HG03196 (cell line): Measurements from ENCODE around the gene CAPN8.

ENCODE experiments used
- ATAC-seq: cut with Tn5 transposase; IDR thresholded peaks from one replicate; pipeline ENCODE4 v1.9.1; 2021; ENCODE audit not compliant: unreplicated experiment

The CAPN8 gene

DNA sequence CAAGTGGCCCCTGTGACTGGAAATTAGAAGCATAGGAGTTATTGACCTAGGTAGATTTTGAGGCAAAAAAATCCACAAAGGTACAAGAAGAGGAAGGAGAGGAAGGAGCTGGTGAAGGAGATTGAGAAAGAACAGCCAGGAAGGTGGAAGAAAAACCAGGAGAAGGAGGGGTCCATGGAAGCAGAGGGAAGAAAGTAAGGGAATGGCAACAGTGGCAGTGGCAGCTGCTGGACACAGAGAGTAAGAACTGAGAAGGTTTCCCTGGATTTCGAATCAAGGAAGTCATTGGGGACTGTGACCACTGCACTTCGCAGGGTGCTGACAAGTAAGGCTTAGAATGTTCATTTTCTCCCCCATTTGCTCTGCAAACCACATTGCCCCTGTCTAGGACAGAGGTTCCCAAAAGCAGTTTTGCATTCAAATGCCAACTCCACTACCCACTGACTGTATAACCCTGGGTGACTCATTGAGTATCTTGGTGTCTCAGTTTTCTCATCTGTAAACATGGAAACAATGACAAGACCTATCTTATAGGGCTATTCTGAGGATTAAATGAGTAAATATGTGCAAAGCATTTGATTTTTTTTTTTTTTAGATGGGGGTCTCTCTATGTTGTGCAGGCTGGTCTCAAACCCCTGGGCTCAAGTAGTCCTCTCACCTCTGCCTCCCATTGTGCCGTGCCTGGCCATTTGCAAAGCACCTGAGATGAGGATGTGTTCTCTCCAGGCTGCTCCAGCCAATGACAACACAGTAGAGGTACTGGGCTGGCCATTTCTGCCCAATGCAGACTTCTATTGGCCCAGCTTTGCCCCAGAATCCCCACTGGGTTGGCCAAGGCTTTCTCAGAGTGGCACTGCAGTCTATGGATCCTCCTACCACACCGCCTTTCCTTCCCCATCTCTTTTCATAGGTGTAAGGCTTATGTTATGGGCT, 37.5 kb upstream of the CAPN8 start:
- ATAC-seq = no peak

DNA sequence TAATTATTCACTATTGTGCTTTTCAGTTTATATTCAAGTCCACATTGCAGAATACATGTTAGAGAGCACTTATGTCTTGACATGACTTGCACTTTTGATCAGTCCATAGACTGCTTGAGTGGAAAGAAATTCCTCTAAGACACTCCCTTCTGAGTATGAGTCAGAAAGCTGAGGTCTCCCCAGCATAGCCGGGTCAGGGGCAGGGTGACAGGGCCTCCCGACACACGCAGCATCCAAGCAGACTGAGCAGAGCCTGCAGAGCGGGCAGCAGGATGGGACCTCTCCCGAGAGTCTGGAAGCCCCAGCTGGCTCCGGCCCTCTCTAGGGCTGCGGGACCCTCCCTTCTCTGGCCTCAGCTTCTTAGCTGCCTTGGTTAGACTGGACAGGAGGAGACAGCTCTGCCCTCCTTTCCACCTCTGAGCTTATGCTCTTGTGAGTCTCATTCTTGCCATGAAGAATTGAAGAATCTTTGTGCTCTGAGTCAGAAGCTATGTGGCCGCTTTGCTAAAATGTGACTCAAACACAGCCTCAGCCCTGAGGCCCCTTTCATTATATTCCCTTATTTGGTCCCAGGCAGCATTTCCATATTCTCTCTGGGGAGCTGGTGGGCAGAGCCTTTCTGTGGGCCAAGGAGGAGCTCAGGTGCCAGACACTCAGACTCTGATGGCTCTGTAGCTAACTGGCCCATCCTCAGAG, 35.6 kb upstream of the CAPN8 start:
- no peak for ATAC-seq

DNA sequence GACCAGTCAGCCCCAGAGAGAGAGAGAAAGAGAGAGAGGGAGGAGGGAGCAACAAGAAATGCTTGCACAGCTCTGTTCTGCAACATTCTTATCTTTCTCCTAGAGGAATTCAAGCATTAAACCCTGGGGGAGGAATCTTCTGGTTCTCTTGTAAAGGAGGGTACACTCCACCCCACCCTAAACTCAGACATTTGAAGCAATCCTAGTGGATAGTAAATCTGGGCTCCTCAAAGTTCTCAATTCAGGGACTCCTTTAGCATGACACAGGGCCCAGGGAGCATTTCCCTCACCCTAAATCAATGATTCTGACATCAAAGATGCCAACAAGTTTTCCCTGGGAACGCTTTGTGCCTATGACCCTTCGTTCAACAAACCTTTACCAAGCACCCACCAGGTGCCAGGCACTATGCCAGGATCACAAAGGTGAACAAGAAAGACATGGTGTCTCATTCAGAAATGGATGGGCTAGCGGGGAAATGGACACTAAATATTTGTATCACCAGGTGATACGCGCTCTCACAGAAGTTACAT, 35.0 kb upstream of the CAPN8 start:
- ATAC-seq = no peak

- ATAC-seq = no peak
These were observed 30.4 kb upstream of the CAPN8 start for GRCh38 chr1:223695941-223696340.

DNA sequence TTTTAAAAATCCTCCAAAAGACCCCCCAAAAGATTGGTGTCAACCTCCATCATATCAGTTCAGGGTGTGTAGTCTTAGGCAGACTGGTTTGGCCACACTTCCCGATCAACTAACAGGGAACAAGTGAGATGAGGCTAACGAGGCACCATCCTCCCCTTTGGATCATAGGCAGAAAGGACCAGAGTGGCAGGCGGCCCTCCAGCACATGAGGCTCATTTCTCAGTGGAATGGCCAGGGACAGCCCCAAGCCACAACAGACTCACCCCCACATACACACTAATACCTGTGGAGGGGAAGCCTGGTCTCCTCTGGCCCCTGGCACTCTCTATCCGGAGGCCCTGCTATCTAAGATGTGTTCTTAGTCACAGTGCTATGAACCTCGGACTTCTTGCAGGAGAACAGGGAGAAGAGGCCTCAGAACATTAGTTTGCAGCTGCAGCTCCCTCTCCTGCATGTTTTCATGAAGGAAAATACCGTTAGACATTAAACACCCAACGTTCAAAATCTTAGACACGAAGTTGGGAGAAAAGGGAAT, 29.6 kb upstream of the CAPN8 start:
- ATAC-seq = no peak

DNA sequence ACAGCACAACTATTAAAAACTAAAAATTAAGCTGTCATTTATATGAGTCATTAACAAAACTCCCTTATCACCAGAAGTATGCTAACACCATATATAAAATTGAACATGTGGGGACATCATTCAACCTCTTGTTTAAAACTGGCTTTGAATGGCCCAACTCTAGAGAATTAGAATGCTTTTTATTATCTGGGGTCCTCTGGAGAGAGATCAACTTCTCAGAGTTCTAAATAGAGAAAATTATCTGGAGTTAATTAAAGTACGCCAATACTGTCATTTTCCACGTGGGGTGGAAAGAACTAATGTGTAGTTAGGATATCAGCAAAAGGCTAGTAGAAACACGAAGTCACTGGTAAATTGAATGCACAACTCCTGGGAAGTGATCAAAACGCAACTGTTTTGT, 25.6 kb upstream of the CAPN8 start:
- ATAC-seq = no peak

DNA sequence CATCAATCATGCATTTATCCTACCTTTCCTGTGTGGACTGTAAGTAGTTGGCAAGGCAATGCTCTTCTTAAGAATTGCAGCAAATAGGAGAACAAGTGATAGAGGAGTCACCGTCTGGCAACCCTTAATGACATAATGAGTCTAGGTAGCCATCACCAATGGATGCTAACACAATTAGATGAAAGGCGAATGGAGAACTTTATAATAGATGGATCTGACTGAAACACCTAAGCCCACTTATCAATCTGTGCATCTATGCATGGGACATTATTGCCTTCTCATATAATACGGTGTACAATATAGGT, 18.9 kb upstream of the CAPN8 start:
- ATAC-seq = no peak

GRCh38 chr1:223683586-223684487, 18.3 kb upstream of the CAPN8 start:
- ATAC-seq = no peak

DNA sequence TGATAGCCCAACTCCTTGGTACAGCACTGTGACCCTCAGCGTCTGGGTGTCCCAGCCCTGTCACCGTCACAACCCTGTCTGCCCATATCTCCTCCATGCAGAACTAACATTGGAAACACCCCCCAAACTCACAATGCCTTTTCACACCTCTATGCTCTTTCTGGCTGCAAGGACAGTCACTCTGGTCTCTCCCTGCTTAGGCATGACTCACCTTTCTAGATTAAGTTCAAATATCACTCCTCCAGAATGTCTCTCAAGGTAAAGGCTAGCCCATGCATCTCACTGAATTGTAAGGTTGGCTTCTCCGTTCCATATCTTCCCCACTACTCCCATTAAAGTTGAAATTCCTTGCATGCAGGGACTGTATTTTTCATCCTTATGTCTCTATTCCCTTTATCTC, 17.0 kb upstream of the CAPN8 start:
- ATAC-seq = no peak

DNA sequence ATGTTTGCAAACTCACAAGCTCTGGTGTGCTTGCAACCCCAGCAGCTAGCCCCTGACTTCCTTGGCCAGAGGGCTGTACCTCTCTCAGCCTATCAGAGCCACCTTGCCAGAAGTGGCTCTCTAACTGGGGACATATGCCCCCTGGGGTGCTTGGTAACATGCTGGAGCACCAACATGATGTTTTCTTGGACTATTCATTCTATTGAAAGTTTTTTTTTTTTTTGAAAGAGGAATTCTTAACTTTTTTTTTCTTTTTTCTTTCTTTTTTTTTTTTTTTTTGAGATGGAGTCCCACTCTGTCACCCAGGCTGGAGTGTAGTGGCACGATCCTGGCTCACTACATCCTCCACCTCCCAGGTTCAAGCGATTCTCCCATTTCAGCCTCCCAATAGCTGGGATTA, 14.7 kb upstream of the CAPN8 start:
- no peak for ATAC-seq

DNA sequence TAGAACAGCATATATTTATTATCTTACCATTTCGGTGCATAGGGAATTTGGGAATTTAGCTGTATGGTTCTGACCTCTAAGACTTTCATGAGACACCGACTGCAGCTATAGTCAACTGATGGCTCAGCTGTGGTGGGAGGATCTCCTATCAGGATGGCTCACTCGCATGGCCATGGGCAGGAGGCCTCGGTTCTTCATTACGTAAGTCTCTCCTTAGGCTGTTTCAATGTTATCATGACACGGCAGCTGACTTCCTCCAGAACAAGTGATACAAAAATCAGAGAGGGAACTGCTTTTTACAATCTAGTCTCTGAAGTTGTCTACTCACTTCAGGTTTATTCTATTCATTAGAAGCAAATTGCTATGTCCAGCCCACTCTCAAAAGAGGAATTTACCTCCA, 13.3 kb upstream of the CAPN8 start:
- ATAC-seq = no peak

DNA sequence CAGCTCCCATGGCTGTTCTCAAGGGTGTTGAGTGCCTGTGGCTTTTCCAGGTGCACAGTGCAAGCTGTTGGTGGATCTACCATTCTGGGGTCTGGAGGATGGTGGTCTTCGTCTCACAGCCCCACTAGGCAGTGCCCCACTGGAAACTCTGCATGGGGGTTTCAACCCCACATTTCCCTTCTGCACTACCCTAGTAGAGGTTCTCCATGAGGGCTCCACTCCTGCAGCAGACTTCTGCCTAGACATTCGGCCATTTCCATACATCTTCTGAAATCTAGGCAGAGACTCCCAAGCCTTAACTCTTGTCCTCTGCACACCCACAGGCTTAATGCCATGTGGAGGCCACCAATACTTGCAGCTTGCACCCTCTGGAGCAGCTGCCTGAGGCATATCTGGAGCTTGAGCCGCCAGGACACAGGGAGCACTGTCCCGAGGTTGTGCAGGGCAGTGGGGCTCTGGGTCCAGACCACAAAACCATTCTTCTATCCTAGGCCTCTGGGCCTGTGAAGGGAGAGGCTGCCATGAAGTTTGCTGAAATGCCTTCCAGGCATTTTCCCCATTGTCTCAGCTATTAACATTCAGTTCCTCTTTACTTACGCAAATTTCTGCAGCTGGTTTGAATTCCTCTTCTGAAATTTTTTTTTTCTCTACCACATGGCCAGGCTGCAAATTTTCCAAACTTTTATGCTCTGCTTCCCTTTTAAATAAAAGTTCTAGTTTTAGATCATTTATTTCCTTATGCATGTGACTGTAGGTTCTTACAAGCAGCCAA, 8.8 kb upstream of the CAPN8 start:
- no peak for ATAC-seq

- no peak for ATAC-seq
These were observed 5.1 kb upstream of the CAPN8 start for GRCh38 chr1:223670458-223671159.

GRCh38 chr1:223669003-223669795, 3.7 kb upstream of the CAPN8 start:
- ATAC-seq = no peak

DNA sequence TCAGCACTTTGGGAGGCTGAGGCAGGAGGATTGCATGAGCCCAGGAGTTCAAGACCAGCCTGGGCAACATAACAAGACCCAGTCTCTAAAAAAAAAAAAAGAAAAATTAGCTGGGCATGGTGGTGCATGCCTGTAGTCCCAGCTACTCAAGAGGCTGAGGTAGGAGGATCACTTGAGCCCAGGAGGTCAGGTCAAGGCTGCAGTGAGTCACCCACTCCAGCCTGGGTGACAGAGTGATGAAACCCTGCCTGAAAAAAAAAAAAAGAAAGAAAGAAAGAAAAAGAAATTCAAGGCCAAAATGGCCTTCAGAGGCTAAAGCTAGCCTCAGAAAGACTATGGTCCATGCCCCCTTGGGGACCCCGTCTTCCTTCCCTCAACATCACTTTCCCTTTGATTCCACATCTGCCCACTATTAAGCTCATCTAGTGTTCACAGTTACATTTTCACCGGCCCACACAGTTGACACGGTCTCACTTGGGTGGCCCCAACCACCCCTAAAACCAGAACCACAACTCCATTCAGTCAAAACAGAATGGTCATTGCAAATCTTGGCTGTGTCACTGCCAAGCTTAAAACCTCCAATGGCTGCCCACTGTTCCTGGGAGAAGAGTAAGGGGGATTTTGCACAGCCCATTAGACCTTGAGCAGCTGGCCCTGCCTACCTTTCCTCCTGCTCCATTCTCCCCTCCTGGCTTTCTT, 2.1 kb upstream of the CAPN8 start:
- no peak for ATAC-seq

- ATAC-seq = no peak
These were observed 1.4 kb downstream of the CAPN8 start for GRCh38 chr1:223664106-223664505.

DNA sequence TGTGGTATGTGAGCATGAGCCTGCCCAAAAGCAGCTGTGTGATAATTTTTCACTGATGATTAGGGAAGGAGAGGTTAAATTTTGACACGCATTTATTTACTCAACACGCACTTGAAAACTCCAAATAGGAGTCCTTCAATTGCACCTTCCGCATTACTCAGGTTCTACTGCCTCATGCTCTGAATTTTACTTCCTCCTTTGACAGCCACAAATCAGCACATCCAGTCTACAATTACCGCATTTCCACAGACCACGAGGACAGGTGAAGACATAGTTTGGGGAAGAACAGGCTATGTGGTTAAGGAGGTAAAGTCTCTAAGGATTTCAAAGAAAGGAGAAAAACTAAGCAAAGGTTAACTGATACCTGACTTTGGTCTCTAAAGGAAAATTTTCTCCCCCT, 2.6 kb downstream of the CAPN8 start:
- no peak for ATAC-seq

GRCh38 chr1:223659711-223660110, 5.8 kb downstream of the CAPN8 start:
- no peak for ATAC-seq
